H9 (cell line): ENCODE results near the gene KIF18B. TPM values are rescaled to one million over a fixed set of nuclear protein-coding genes. Genes with fewer than 3 reads are reported as not detected.

Source experiments
- DNase-seq: peaks from one replicate; pipeline ENCODE4 v3.0.0-alpha.2; 2017
- H2AFZ ChIP-seq: one replicate; pipeline ENCODE4 v1.6.1; 2013; ENCODE audit warnings: mild to moderate bottlenecking, low read length, control low read depth, moderate library complexity
- H2AK5ac ChIP-seq: 2 replicates; pipeline ENCODE4 v1.6.1; 2013; ENCODE audit warnings: low read length, control low read depth, mixed read lengths; ENCODE audit not compliant: insufficient read length
- H2BK120ac ChIP-seq: one replicate; pipeline ENCODE4 v1.6.1; 2013; ENCODE audit warnings: low read depth, mild to moderate bottlenecking, low read length, control low read depth, inconsistent platforms; ENCODE audit not compliant: poor library complexity, severe bottlenecking
- H2BK12ac ChIP-seq: 2 replicates; pipeline ENCODE4 v1.6.1; 2013; ENCODE audit warnings: low read length, control low read depth, mixed read lengths, low read depth; ENCODE audit not compliant: insufficient read length
- H2BK15ac ChIP-seq: 2 replicates; pipeline ENCODE4 v1.6.1; 2013; ENCODE audit warnings: low read depth, low read length, control low read depth
- H2BK20ac ChIP-seq: one replicate; pipeline ENCODE4 v1.6.1; 2013; ENCODE audit warnings: low read depth, mild to moderate bottlenecking, low read length, control low read depth, inconsistent platforms; ENCODE audit not compliant: poor library complexity, severe bottlenecking
- H2BK5ac ChIP-seq: 2 replicates; pipeline ENCODE4 v1.6.1; 2013; ENCODE audit warnings: low read length, control low read depth, mixed read lengths; ENCODE audit not compliant: insufficient read length
- H3K14ac ChIP-seq: 2 replicates; pipeline ENCODE4 v1.6.1; 2013; ENCODE audit warnings: low read length, control low read depth; ENCODE audit not compliant: insufficient read depth
- H3K18ac ChIP-seq: 2 replicates; pipeline ENCODE4 v1.6.1; 2013; ENCODE audit warnings: low read depth, mild to moderate bottlenecking, mixed read lengths, low read length, control low read depth; ENCODE audit not compliant: insufficient read length
- H3K23ac ChIP-seq: 2 replicates; pipeline ENCODE4 v1.6.1; 2013; ENCODE audit warnings: low read length, control low read depth, mixed read lengths, low read depth; ENCODE audit not compliant: insufficient read length
- H3K23me2 ChIP-seq: 2 replicates; pipeline ENCODE4 v1.6.1; 2013; ENCODE audit warnings: low read depth, mild to moderate bottlenecking, mixed read lengths, low read length, control low read depth; ENCODE audit not compliant: insufficient read length, poor library complexity, severe bottlenecking
- H3K27ac ChIP-seq: 2 replicates; pipeline ENCODE4 v1.5.1; 2013; ENCODE audit warnings: low read length, control low read depth, mixed read lengths, low read depth; ENCODE audit not compliant: insufficient read length
- H3K27me3 ChIP-seq: 2 replicates; pipeline ENCODE4 v1.6.1; 2013; ENCODE audit warnings: low read length, control low read depth, inconsistent platforms; ENCODE audit not compliant: insufficient read depth
- H3K4ac ChIP-seq: 2 replicates; pipeline ENCODE4 v1.6.1; 2013; ENCODE audit warnings: low read depth, mild to moderate bottlenecking, control low read depth, inconsistent platforms, low read length, moderate library complexity
- H3K4me1 ChIP-seq: 2 replicates; pipeline ENCODE4 v1.6.1; 2013; ENCODE audit warnings: low read length, control low read depth, inconsistent platforms; ENCODE audit not compliant: insufficient read depth
- H3K4me2 ChIP-seq: 2 replicates; pipeline ENCODE4 v1.6.1; 2013; ENCODE audit warnings: low read length, control low read depth, mixed read lengths; ENCODE audit not compliant: insufficient read length, insufficient read depth
- H3K56ac ChIP-seq: 2 replicates; pipeline ENCODE4 v1.6.1; 2013; ENCODE audit warnings: low read depth, mild to moderate bottlenecking, mixed read lengths, low read length, control low read depth; ENCODE audit not compliant: insufficient read length
- H3K79me1 ChIP-seq: 2 replicates; pipeline ENCODE4 v1.6.1; 2013; ENCODE audit warnings: low read depth, mild to moderate bottlenecking, moderate library complexity, low read length, control low read depth, inconsistent platforms; ENCODE audit not compliant: insufficient read depth, poor library complexity, severe bottlenecking
- H3K79me2 ChIP-seq: 2 replicates; pipeline ENCODE4 v1.6.1; 2013; ENCODE audit warnings: low read length, control low read depth, inconsistent platforms; ENCODE audit not compliant: insufficient read depth
- H3K9ac ChIP-seq: 2 replicates; pipeline ENCODE4 v1.6.1; 2013; ENCODE audit warnings: low read length, control low read depth, mixed read lengths; ENCODE audit not compliant: insufficient read length; ENCODE audit errors: extremely low read depth
- H3K9me3 ChIP-seq: one replicate; pipeline ENCODE4 v1.6.1; 2013; ENCODE audit warnings: low read depth, low read length, inconsistent platforms; ENCODE audit not compliant: control insufficient read depth
- H3T11ph ChIP-seq: one replicate; pipeline ENCODE4 v1.6.1; 2013; ENCODE audit warnings: mild to moderate bottlenecking, low read length, control low read depth, inconsistent platforms
- H4K20me1 ChIP-seq: one replicate; pipeline ENCODE4 v1.6.1; 2013; ENCODE audit not compliant: control insufficient read depth, insufficient read length, insufficient read depth
- H4K5ac ChIP-seq: 2 replicates; pipeline ENCODE4 v1.6.1; 2013; ENCODE audit warnings: low read depth, mild to moderate bottlenecking, mixed read lengths, low read length, control low read depth; ENCODE audit not compliant: insufficient read length
- H4K8ac ChIP-seq: replicated peaks from 2 replicates; pipeline ENCODE4 v1.6.1; 2013; ENCODE audit warnings: low read length, control low read depth, mixed read lengths, low read depth; ENCODE audit not compliant: insufficient read length
- H4K91ac ChIP-seq: 2 replicates; pipeline ENCODE4 v1.6.1; 2013; ENCODE audit warnings: low read depth, mild to moderate bottlenecking, moderate library complexity, mixed read lengths, low read length, control low read depth; ENCODE audit not compliant: insufficient read length
- H3K27ac Mint-ChIP-seq, 3 experiments: 2 replicates in 2 of 3; 3 replicates in 1 of 3; pipeline ENCODE4 v1.8.0; 2020 to 2021; ENCODE audit warnings: mixed read lengths in 3 of 3, mild to moderate bottlenecking in 1 of 3, moderate library complexity in 1 of 3
- H3K27me3 Mint-ChIP-seq: 2 replicates; pipeline ENCODE4 v1.8.0; 2021; ENCODE audit warnings: low read depth, mild to moderate bottlenecking, moderate library complexity, mixed read lengths
- H3K36me3 Mint-ChIP-seq, 3 experiments: 2 replicates in 2 of 3; 3 replicates in 1 of 3; pipeline ENCODE4 v1.8.0; 2020 to 2021; ENCODE audit warnings: low read depth in 3 of 3, mixed read lengths in 3 of 3; ENCODE audit not compliant: insufficient read depth in 1 of 3
- H3K4me1 Mint-ChIP-seq, 2 experiments: 2 replicates each; pipeline ENCODE4 v1.8.0; 2020; ENCODE audit warnings: mixed read lengths in 2 of 2
- H3K4me3 Mint-ChIP-seq, 2 experiments: 2 replicates in 1 of 2; 3 replicates in 1 of 2; pipeline ENCODE4 v1.8.0; 2020 to 2021; ENCODE audit warnings: mild to moderate bottlenecking in 2 of 2, mixed read lengths in 2 of 2, moderate library complexity in 1 of 2
- H3K9me3 Mint-ChIP-seq, 2 experiments: 2 replicates in 1 of 2; 3 replicates in 1 of 2; pipeline ENCODE4 v1.8.0; 2020; ENCODE audit warnings: mild to moderate bottlenecking in 2 of 2, mixed read lengths in 2 of 2, moderate library complexity in 1 of 2
- WGBS: extraction: QIAGEN DNeasy Blood & Tissue Kit; methylation state at CpG from one replicate; pipeline ENCODE4 v1.1.7; 2013; ENCODE audit warnings: missing lambda C conversion rate, low lambda C conversion rate, mixed read lengths; ENCODE audit not compliant: insufficient read length; ENCODE audit errors: extremely low coverage; 5-methylcytosine and 5-hydroxymethylcytosine counted together
- total RNA-seq: library from RNA; stranded (reverse); gene quantifications from 2 replicates; pipeline ENCODE4 v1.2.1, GENCODE V29; 2021
- TF ChIP-seq, protein P1 (sequence below): fragments of 200-600 bp; sonication (generic); conservative IDR thresholded peaks from 3 replicates; pipeline ENCODE4 v1.8.0; 2021; ENCODE audit warnings: antibody characterized with exemption, mild to moderate bottlenecking

The KIF18B gene
- total RNA-seq, 1 experiment from 2014 or later, result 51.8 TPM

DNA sequence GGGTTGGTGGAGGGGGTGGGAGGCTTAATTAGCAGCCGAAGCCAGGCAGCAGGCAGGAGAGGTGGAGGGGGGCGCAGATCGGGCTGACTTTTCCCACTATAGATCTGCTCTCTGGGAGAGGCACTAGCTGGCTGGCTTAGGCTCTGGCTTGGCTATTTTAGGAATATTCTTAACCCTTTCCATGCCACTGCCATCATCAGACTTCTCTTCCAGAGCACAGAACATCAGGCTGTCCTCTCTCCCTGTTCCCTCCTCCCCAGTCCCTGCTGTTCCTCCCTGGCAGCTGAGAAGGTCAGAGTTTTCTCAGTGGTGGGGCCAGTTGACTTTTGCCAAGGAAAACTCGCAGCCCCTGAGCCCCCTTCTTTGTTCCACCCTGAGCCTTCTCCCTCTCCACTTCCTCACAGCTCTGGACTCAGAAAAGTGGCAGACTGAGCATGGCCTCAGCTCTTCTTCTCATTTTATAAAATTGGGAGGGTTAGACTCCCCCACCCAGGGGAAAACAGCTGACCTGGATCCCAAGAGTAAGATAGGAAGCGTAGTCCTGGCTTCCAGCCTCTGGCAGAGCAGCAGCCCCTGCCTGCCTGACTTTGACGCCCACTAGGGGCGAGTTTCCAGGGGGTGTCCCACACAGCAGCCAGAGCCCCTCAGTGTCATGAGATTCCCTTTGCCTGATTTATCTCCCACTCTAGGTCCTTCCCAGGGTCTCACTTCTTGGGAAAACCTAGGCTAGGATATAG lies 30.4 kb upstream of the KIF18B start:
- no peaks in the 10 kb centered on the region for H3K79me2 ChIP-seq
- H4K8ac ChIP-seq, result no peak overlapping the region
- WGBS, result no CpG with 5 or more reads among the region's 7 CpGs
- H3K56ac ChIP-seq, result no peak overlapping the region
- H3K4me1 Mint-ChIP-seq, result peaks cover 9 to 40% of the 10 kb centered on the region in 2 experiments
- no peaks in the 10 kb centered on the region for H3K23me2 ChIP-seq
- no peak overlapping the region for H2BK12ac ChIP-seq
- peaks cover 0 to 2% of the 10 kb centered on the region in 2 experiments; a peak in 1 of 5 replicates for H3K9me3 Mint-ChIP-seq
- H3K4ac ChIP-seq, result no peak overlapping the region
- no peaks in the 10 kb centered on the region for H3K9me3 ChIP-seq
- no peak overlapping the region for H3T11ph ChIP-seq
- no peak overlapping the region for H2BK20ac ChIP-seq
- H3K27ac ChIP-seq, result no peak overlapping the region
- TF ChIP-seq, protein P1, sequence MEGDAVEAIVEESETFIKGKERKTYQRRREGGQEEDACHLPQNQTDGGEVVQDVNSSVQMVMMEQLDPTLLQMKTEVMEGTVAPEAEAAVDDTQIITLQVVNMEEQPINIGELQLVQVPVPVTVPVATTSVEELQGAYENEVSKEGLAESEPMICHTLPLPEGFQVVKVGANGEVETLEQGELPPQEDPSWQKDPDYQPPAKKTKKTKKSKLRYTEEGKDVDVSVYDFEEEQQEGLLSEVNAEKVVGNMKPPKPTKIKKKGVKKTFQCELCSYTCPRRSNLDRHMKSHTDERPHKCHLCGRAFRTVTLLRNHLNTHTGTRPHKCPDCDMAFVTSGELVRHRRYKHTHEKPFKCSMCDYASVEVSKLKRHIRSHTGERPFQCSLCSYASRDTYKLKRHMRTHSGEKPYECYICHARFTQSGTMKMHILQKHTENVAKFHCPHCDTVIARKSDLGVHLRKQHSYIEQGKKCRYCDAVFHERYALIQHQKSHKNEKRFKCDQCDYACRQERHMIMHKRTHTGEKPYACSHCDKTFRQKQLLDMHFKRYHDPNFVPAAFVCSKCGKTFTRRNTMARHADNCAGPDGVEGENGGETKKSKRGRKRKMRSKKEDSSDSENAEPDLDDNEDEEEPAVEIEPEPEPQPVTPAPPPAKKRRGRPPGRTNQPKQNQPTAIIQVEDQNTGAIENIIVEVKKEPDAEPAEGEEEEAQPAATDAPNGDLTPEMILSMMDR, result 0 out of 3 replicates have a peak, but pooled peaks have one; percentile 18
- no peaks in the 10 kb centered on the region for H4K20me1 ChIP-seq
- H3K23ac ChIP-seq, result no peak overlapping the region
- no peaks in the 10 kb centered on the region for H3K27me3 ChIP-seq
- H3K4me1 ChIP-seq, result no peaks in the 10 kb centered on the region; the same call in 1 of the 2 replicates
- peaks cover 56% of the 10 kb centered on the region for H3K27me3 Mint-ChIP-seq
- no peak overlapping the region for H3K18ac ChIP-seq
- H2AK5ac ChIP-seq, result no peak overlapping the region
- H2BK15ac ChIP-seq, result no peak overlapping the region
- no peak overlapping the region for H3K14ac ChIP-seq
- H3K36me3 Mint-ChIP-seq, result no peaks in the 10 kb centered on the region
- H4K5ac ChIP-seq, result no peak overlapping the region
- DNase-seq, result no peak
- H3K4me3 Mint-ChIP-seq, result no peak overlapping the region; a peak in 1 of 5 replicates
- no peak overlapping the region for H4K91ac ChIP-seq
- no peaks in the 10 kb centered on the region for H3K79me1 ChIP-seq
- no peak overlapping the region for H2BK120ac ChIP-seq
- no peak overlapping the region for H3K9ac ChIP-seq
- no peak overlapping the region for H2BK5ac ChIP-seq
- H3K27ac Mint-ChIP-seq, result no peak overlapping the region
- H2AFZ ChIP-seq, result no peak overlapping the region
- no peak overlapping the region for H3K4me2 ChIP-seq
